Erythroblast (primary cell): ENCODE results near the gene CNNM4.

Source experiments
- DNase-seq, 2 experiments: peaks; one replicate each; lab custom pipeline; 2025; lab: John Stamatoyannopoulos, UW
- GATA1 ChIP-seq: IDR thresholded peaks from 2 replicates; pipeline ENCODE4 v1.6.1; 2011; ENCODE audit warnings: low read depth, mild to moderate bottlenecking, control low read depth, low read length, moderate library complexity
- POLR2A ChIP-seq: IDR thresholded peaks from 2 replicates; pipeline ENCODE4 v1.6.1; 2011; ENCODE audit warnings: mild to moderate bottlenecking, low read length

The CNNM4 gene

GRCh38 chr2:96816836-96817702 is 56.4 kb downstream of the CNNM4 start:
- no peak for TF ChIP-seq POLR2A
- no peak for TF ChIP-seq GATA1
- DNase-seq: peak; percentile 61 to 68

GRCh38 chr2:96817882-96818281 is 57.2 kb downstream of the CNNM4 start:
- DNase-seq: peak; percentile 23 to 41
- no peak for TF ChIP-seq POLR2A
- no peak for TF ChIP-seq GATA1

GRCh38 chr2:96819128-96819875 is 58.6 kb downstream of the CNNM4 start:
- DNase-seq: peak; percentile 73 to 78
- TF ChIP-seq POLR2A (no peak), GATA1 (no peak)

- no peak for DNase-seq
- TF ChIP-seq GATA1 (no peak), POLR2A (no peak)
Measured at GRCh38 chr2:96819876-96820511, 59.3 kb downstream of the CNNM4 start.

GRCh38 chr2:96821113-96821675 is 60.5 kb downstream of the CNNM4 start:
- no peak for DNase-seq
- TF ChIP-seq GATA1 (no peak), POLR2A (no peak)

- no peak for DNase-seq
- TF ChIP-seq POLR2A: no peak
- no peak for TF ChIP-seq GATA1
Measured at GRCh38 chr2:96822786-96823185, 62.1 kb downstream of the CNNM4 start.

- no peak for DNase-seq
- TF ChIP-seq POLR2A (no peak), GATA1 (no peak)
Measured at GRCh38 chr2:96823198-96823597, 62.5 kb downstream of the CNNM4 start.

- no peak for DNase-seq
- TF ChIP-seq POLR2A: no peak
- TF ChIP-seq GATA1: no peak
Measured at GRCh38 chr2:96824079-96824870, 63.6 kb downstream of the CNNM4 start.

GRCh38 chr2:96825057-96825456 is 64.4 kb downstream of the CNNM4 start:
- no peak for DNase-seq
- no peak for TF ChIP-seq POLR2A
- no peak for TF ChIP-seq GATA1

GRCh38 chr2:96826546-96827278 is 66.0 kb downstream of the CNNM4 start:
- DNase-seq: no peak
- TF ChIP-seq POLR2A: no peak

- TF ChIP-seq POLR2A: no peak
- no peak for TF ChIP-seq GATA1
- DNase-seq: no peak
Measured at GRCh38 chr2:96828436-96828835, 67.7 kb downstream of the CNNM4 start.

- no peak for DNase-seq
- no peak for TF ChIP-seq GATA1
- no peak for TF ChIP-seq POLR2A
Measured at GRCh38 chr2:96828874-96829273, 68.2 kb downstream of the CNNM4 start.
